Gastroesophageal sphincter (tissue), 4 donors: ENCODE data around the gene TMEM271. TPM values are rescaled to one million over a fixed set of nuclear protein-coding genes. Genes with fewer than 3 reads are reported as not detected.

Source experiments
- ATAC-seq: fragments of 150-250 bp; one replicate; pipeline ENCODE4 v1.9.1; 2016; ENCODE audit warnings: mild to moderate bottlenecking, moderate library complexity
- H3K27ac ChIP-seq, 4 donors: fragments of 200-600 bp; sonication (generic) in 3 of 4; 1 replicate in 3 of 4; 2 replicates in 1 of 4; pipeline ENCODE4 v1.5.1; 2016 to 2019
- H3K27me3 ChIP-seq: fragments of 200-600 bp; sonication (generic); one replicate; pipeline ENCODE4 v1.5.1; 2019
- H3K36me3 ChIP-seq, 2 donors: fragments of 200-600 bp; sonication (generic); one replicate each; pipeline ENCODE4 v1.5.1; 2019; ENCODE audit warnings: control low read depth in 1 of 2
- H3K4me1 ChIP-seq, 3 donors: fragments of 200-600 bp; sonication (generic); 1 replicate in 2 of 3; 2 replicates in 1 of 3; pipeline ENCODE4 v1.5.1; 2016 to 2019; ENCODE audit warnings: control low read depth in 2 of 3
- H3K4me3 ChIP-seq, 2 donors: fragments of 200-600 bp; sonication (generic); one replicate each; pipeline ENCODE4 v1.5.1; 2019; ENCODE audit warnings: mild to moderate bottlenecking in 1 of 2, moderate library complexity in 1 of 2
- H3K9me3 ChIP-seq, 3 donors: fragments of 200-600 bp; sonication (generic); one replicate each; pipeline ENCODE4 v1.5.1; 2017 to 2019; ENCODE audit warnings: control low read depth in 2 of 3
- CTCF ChIP-seq, 4 experiments: fragments of 200-600 bp in 2 of 4; fragments of 450-650 bp in 2 of 4; sonication (generic) in 1 of 4; IDR thresholded peaks; one replicate each; pipeline ENCODE4 v1.5.1; 2017 to 2019; ENCODE audit warnings: antibody characterized with exemption in 4 of 4, mild to moderate bottlenecking in 2 of 4, moderate library complexity in 2 of 4
- EP300 ChIP-seq: sonication (generic); formaldehyde crosslinking; IDR thresholded peaks from one replicate; pipeline ENCODE4 v1.6.1; 2017; ENCODE audit warnings: antibody characterized with exemption, mild to moderate bottlenecking
- POLR2A ChIP-seq, 2 donors: fragments of 450-650 bp; IDR thresholded peaks; one replicate each; pipeline ENCODE4 v1.6.1; 2017; ENCODE audit warnings: antibody characterized with exemption in 2 of 2, mild to moderate bottlenecking in 2 of 2, moderate library complexity in 1 of 2
- POLR2AphosphoS5 ChIP-seq: sonication (generic); formaldehyde crosslinking; IDR thresholded peaks from one replicate; pipeline ENCODE4 v1.6.1; 2017; ENCODE audit warnings: antibody characterized with exemption
- WGBS, 2 donors: methylation state at CpG; one replicate each; pipeline ENCODE4 v1.1.5; 2018; ENCODE audit warnings: low coverage in 1 of 2; 5-methylcytosine and 5-hydroxymethylcytosine counted together
- total RNA-seq, 4 donors: library from RNA; depleted of rRNA; stranded (reverse); fragments of >200 nt; gene quantifications; one replicate each; pipeline ENCODE4 v1.1.0, GENCODE V29; 2016

The TMEM271 gene
- total RNA-seq, 4 donors from 2014 or later, result 0.35 TPM; not detected in 3

DNA sequence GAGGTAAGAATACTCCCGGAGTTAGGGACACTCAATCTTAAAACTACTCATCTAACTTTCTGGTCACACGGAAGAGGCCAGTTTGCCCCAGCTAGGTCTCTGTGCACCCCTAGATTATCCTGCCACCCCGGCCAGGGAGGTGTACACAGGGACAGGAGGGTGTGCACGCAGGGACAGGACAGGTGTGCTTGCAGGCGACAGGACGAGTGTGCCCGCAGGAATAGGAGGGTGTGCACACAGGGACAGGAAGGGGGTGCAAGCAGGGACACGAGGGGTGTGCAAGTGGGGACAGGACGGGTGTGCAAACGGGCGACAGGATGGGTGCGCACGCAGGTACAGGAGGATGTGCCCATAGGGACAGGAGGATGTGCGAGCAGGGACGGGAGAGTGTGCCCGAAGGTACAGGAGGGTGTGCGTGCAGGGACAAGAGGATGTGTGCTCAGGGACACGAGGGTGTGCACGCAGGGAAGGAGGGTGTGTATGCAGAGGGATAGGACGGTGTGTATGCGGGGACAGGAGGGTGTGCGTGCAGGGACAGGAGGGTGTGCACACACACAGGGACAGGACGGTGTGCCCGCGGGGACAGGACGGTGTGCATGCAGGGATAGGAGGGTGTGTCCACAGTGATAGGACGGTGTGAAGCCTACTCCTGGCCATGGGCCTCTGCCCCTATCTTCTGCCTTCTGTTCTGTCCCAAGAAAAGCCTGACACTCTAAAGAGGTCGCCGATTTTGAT, 4.1 kb downstream of the TMEM271 start:
- no peak for TF ChIP-seq EP300
- no peak for TF ChIP-seq POLR2A (IDR thresholded peaks at IDR 0.05)
- no peak for TF ChIP-seq POLR2AphosphoS5
- no peak for TF ChIP-seq CTCF (IDR thresholded peaks at IDR 0.05)
- 82 to 87% methylated on average over 21 to 22 of the region's 29 CpGs for WGBS, 2 donors
- H3K4me1 ChIP-seq, result peaks cover 0 to 24% (median 0%) of the 10 kb centered on the region in 3 donors
- no peak for ATAC-seq
- H3K27ac ChIP-seq, result no peak overlapping the region
- H3K9me3 ChIP-seq, result no peaks in the 10 kb centered on the region
- peaks cover 98% of the 10 kb centered on the region for H3K27me3 ChIP-seq
- no peak overlapping the region for H3K4me3 ChIP-seq
- no peaks in the 10 kb centered on the region for H3K36me3 ChIP-seq

- TF ChIP-seq POLR2A (IDR thresholded peaks at IDR 0.05) (no peak), CTCF (IDR thresholded peaks at IDR 0.05) (no peak), POLR2AphosphoS5 (no peak), EP300 (no peak)
- WGBS, 2 donors, result 76 to 80% methylated on average over 3 to 9 of the region's 11 CpGs
- peaks cover 0 to 14% (median 0%) of the 10 kb centered on the region in 3 donors for H3K4me1 ChIP-seq
- H3K27me3 ChIP-seq, result peaks cover 92% of the 10 kb centered on the region
- no peaks in the 10 kb centered on the region for H3K9me3 ChIP-seq
- no peak overlapping the region for H3K4me3 ChIP-seq
- no peak for ATAC-seq
- no peaks in the 10 kb centered on the region for H3K36me3 ChIP-seq
- H3K27ac ChIP-seq, result no peak overlapping the region
These were observed 5.3 kb downstream of the TMEM271 start for GRCh38 chr4:570754-571153.

- no peak for TF ChIP-seq CTCF (IDR thresholded peaks at IDR 0.05)
- TF ChIP-seq EP300, result no peak
- no peak for TF ChIP-seq POLR2AphosphoS5
- no peak for TF ChIP-seq POLR2A (IDR thresholded peaks at IDR 0.05)
- H3K4me3 ChIP-seq, result no peak overlapping the region
- no peaks in the 10 kb centered on the region for H3K9me3 ChIP-seq
- H3K4me1 ChIP-seq, result peaks cover 0 to 7% (median 0%) of the 10 kb centered on the region in 3 donors
- H3K36me3 ChIP-seq, result no peaks in the 10 kb centered on the region
- ATAC-seq, result no peak
- 82 to 86% methylated on average over 6 to 7 of the region's 17 CpGs for WGBS, 2 donors
- H3K27ac ChIP-seq, result no peak overlapping the region
- H3K27me3 ChIP-seq, result peaks cover 85% of the 10 kb centered on the region
These were observed 6.0 kb downstream of the TMEM271 start for GRCh38 chr4:569958-570667.

- no peaks in the 10 kb centered on the region for H3K4me1 ChIP-seq
- no peaks in the 10 kb centered on the region for H3K36me3 ChIP-seq
- 57 to 59% methylated on average over 2 to 4 of the region's 5 CpGs for WGBS, 2 donors
- ATAC-seq, result no peak
- no peak overlapping the region for H3K4me3 ChIP-seq
- no peak for TF ChIP-seq CTCF (IDR thresholded peaks at IDR 0.05)
- no peak for TF ChIP-seq POLR2AphosphoS5
- no peak overlapping the region for H3K27ac ChIP-seq
- no peaks in the 10 kb centered on the region for H3K9me3 ChIP-seq
- H3K27me3 ChIP-seq, result peaks cover 74% of the 10 kb centered on the region
These were observed 7.1 kb downstream of the TMEM271 start for GRCh38 chr4:568962-569361.

GRCh38 chr4:568351-568652, 7.8 kb downstream of the TMEM271 start:
- H3K9me3 ChIP-seq, result no peaks in the 10 kb centered on the region
- no peaks in the 10 kb centered on the region for H3K36me3 ChIP-seq
- peaks cover 67% of the 10 kb centered on the region for H3K27me3 ChIP-seq
- 50% methylated on average over 2 of the region's 2 CpGs; no CpG with 5 or more reads in 1 of the 2 donors for WGBS, 2 donors
- H3K4me3 ChIP-seq, result no peak overlapping the region
- ATAC-seq, result no peak
- H3K4me1 ChIP-seq, result no peaks in the 10 kb centered on the region
- TF ChIP-seq EP300, result no peak
- no peak for TF ChIP-seq POLR2AphosphoS5
- TF ChIP-seq CTCF (IDR thresholded peaks at IDR 0.05), result no peak
- TF ChIP-seq POLR2A (IDR thresholded peaks at IDR 0.05), result no peak
- H3K27ac ChIP-seq, result no peak overlapping the region
